ENCODE data around the gene MAPK9.
"Not testable (repeated sequence)": the region's sequence is repeated elsewhere in the genome, so short reads cannot be mapped to it uniquely, and the experiment has no call there.

The MAPK9 gene

GRCh38 chr5:180222056-180222455 lies 69.8 kb downstream of the MAPK9 start:
- DNase-seq: no peak

- no peak for DNase-seq
These were observed 74.1 kb downstream of the MAPK9 start for GRCh38 chr5:180217797-180218196.

GRCh38 chr5:180216646-180217171 lies 75.2 kb downstream of the MAPK9 start:
- no peak for DNase-seq

- DNase-seq: no peak
These were observed 75.9 kb downstream of the MAPK9 start for GRCh38 chr5:180215783-180216630.

- DNase-seq: no peak
These were observed 76.8 kb downstream of the MAPK9 start for GRCh38 chr5:180214870-180215770.

- DNase-seq: no peak
These were observed 78.2 kb downstream of the MAPK9 start for GRCh38 chr5:180213657-180214207.

GRCh38 chr5:180213256-180213600 lies 78.7 kb downstream of the MAPK9 start:
- DNase-seq: no peak

GRCh38 chr5:180212363-180213255 lies 79.3 kb downstream of the MAPK9 start:
- no peak for DNase-seq

GRCh38 chr5:180211761-180212035 lies 80.2 kb downstream of the MAPK9 start:
- DNase-seq: no peak

- DNase-seq: no peak
These were observed 80.7 kb downstream of the MAPK9 start for GRCh38 chr5:180210961-180211760.

GRCh38 chr5:180210077-180210476 lies 81.8 kb downstream of the MAPK9 start:
- not testable (repeated sequence) for DNase-seq

GRCh38 chr5:180209137-180209581 lies 82.7 kb downstream of the MAPK9 start, which contains the start of gene RASGEF1C:
Gene RASGEF1C (minus strand): TSS chr5:180209211. CDS start chr5:180138052, 71,159 bp downstream.
- DNase-seq: peak; percentile 80

- DNase-seq: peak; percentile 35
These were observed 83.3 kb downstream of the MAPK9 start for GRCh38 chr5:180208435-180209081.

- DNase-seq: no peak
These were observed 83.8 kb downstream of the MAPK9 start for GRCh38 chr5:180208038-180208434.

- no peak for DNase-seq
These were observed 84.3 kb downstream of the MAPK9 start for GRCh38 chr5:180207593-180207992.

GRCh38 chr5:180206993-180207392 lies 84.9 kb downstream of the MAPK9 start:
- DNase-seq: no peak

GRCh38 chr5:180205916-180206315 lies 86.0 kb downstream of the MAPK9 start:
- no peak for DNase-seq

- DNase-seq: no peak
These were observed 87.5 kb downstream of the MAPK9 start for GRCh38 chr5:180204276-180204819.

GRCh38 chr5:180202939-180203573 lies 88.8 kb downstream of the MAPK9 start:
- no peak for DNase-seq
